Central memory CD4-positive, alpha-beta T cell (primary cell): ENCODE data around the gene P3H3.
A peak's percentile ranks its signal among the peaks of the same experiment; 100 is the strongest.

ENCODE experiments used
- DNase-seq: peaks from one replicate; pipeline ENCODE4 v3.0.0; 2022
- total RNA-seq, 3 experiments: gene quantifications; one replicate each; lab custom pipeline; 2026; lab: John Stamatoyannopoulos, UW

P3H3 gene, protein sequence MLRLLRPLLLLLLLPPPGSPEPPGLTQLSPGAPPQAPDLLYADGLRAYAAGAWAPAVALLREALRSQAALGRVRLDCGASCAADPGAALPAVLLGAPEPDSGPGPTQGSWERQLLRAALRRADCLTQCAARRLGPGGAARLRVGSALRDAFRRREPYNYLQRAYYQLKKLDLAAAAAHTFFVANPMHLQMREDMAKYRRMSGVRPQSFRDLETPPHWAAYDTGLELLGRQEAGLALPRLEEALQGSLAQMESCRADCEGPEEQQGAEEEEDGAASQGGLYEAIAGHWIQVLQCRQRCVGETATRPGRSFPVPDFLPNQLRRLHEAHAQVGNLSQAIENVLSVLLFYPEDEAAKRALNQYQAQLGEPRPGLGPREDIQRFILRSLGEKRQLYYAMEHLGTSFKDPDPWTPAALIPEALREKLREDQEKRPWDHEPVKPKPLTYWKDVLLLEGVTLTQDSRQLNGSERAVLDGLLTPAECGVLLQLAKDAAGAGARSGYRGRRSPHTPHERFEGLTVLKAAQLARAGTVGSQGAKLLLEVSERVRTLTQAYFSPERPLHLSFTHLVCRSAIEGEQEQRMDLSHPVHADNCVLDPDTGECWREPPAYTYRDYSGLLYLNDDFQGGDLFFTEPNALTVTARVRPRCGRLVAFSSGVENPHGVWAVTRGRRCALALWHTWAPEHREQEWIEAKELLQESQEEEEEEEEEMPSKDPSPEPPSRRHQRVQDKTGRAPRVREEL
- total RNA-seq: 0.28 to 2.3 (median 2.2) reads per million in 3 experiments

DNA sequence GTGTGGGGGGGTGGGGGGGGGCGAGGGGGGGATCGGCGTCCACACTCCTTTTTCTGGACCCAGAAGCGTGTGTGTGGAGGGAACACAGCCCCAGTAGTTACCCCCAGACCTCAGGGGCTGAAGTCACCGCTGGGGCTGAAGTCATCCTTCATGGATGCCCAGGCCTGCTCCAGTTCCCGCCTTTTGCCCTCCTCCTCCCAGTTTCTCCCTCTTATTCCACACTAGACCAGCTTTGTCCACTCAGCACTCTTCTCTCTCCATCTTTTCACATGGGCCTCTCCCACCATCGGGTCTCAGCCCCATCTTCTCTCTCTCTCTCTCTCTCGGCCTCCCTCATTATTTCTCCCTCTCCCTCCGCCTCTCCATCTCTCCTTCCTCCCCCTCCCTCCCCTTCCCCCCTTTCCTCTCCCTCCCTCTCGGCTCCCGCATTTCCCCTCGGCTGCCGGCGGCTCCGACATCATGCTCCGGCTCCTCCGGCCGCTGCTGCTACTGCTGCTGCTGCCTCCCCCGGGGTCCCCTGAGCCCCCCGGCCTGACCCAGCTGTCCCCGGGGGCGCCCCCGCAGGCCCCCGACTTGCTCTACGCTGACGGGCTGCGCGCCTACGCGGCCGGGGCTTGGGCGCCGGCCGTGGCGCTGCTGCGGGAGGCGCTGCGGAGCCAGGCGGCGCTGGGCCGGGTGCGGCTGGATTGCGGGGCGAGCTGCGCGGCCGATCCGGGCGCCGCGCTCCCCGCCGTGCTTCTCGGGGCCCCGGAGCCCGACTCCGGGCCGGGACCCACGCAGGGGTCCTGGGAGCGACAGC, at the start of gene P3H3:
Gene P3H3, plus strand, starts transcription at position 426 of the 799 bp plus-strand sequence. Its CDS starts 34 bp downstream, at position 460.
- peak; percentile 19 for DNase-seq

DNA sequence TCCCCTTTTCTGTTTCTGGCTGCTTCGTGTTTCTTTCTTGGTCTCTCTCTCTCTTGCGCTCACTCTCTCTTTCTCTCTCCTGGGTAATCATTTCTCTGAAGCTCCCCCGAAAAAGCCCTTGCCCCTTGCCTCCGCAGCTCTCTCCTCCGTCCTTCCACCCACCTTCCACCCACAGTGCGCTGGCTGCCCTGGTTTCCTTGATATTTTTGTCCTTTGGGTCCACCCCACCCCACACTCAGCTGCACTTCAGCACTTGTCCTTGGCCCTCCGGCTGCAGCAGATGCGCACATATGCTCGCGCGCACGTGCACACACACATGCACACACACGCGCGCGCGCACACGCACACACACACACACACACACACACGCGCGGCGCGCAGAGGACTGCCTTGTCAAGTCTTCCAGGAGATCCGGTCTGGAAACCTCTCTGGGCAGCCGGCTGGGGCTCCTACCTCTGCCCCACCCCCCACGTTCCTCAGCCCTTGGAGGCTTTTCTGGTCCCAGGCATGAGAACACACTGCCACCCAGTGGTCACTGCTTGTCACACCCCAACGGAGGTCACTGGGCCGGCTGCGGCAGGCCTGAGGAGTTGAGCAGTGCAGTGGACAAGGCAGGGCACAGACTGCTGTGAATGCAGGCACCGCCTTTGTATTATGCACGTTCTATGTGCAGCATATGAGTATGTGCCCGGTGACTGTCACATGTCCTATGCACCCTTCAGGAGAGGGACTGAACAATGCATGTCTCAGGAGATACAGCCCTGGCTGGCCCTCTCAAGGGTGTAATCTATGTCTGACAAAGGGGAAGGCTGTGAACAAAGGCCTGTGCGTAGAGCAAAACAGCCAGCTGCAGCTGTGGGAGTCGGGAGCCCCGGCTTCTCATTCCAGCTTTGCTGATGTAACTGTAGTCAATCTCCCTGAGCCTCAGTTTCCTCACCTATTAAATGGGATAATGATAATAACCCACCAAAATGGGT, 49.3 kb upstream of the P3H3 start:
- peak; percentile 81 for DNase-seq

DNA sequence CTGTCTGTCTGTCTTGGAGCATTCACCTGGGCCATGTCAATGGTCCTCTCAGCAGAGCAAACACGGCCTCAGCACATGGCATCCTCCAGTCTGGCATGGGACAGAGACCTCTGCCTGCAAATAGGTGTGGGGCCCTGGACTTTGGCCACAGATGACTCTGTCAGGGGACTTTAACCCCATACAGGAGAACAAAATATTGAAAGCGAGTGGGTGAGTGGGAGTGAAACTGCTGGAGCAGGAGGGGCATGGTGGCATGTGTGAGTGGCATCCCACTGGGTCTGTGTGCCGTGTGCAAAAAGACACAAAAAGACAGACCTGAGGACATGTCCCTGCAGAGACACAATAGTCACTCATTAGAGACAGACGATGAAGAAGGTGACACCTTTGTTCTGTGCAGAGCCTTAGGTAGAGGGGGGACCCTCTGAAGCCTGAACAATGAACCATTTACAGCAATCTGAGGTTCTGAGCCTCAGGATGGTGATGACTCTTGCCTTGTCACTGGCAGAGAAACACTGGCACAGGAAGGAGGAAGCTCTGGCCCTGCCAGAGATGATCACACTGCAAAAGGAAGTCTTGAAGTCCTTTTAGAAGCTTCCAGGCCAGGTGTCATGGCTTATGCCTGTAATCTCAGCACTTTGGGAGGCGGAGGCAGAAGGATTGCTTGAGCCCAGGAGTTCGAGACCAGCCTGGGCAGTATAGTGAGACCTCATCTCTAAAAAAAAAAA, 48.3 kb upstream of the P3H3 start:
- no peak for DNase-seq

DNA sequence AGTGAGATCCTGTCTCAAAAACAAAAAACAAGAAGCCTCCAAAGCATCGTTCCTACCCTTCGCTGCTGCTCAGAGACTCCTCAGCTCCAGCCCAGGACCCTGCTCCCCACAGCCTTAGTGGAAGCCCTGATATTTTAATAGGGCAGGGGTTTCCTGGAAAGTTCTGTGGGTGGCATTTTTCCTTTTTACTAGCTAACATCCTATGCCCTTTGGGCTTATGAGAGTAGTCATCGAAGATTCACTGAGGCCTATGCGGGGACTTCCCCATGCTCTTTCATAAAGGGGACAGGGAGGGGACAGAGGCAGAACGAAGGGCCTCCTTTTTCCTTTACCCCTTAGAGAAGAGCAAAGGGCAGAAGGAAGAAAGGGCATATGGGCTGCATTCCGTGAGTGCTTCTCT, 47.6 kb upstream of the P3H3 start:
- no peak for DNase-seq

DNA sequence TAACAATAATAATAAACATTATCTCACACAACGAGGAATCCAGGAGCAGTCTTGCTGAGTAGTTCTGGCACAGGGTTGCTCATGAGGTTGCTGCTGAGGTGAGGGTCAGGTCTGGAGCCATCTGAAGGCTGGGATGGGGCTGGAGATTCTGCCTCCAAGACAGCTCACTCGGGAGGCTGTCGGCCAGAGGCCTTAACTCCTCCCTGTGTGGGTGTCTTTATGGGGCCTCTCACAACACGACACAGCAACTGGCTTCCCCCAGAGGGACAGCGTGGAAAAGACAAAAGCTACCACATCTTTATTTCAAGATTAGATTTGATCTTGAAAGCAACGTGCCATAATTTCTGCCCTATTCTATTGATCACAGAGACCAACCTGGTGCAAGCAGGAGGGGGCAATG, 46.1 kb upstream of the P3H3 start:
- no peak for DNase-seq

DNA sequence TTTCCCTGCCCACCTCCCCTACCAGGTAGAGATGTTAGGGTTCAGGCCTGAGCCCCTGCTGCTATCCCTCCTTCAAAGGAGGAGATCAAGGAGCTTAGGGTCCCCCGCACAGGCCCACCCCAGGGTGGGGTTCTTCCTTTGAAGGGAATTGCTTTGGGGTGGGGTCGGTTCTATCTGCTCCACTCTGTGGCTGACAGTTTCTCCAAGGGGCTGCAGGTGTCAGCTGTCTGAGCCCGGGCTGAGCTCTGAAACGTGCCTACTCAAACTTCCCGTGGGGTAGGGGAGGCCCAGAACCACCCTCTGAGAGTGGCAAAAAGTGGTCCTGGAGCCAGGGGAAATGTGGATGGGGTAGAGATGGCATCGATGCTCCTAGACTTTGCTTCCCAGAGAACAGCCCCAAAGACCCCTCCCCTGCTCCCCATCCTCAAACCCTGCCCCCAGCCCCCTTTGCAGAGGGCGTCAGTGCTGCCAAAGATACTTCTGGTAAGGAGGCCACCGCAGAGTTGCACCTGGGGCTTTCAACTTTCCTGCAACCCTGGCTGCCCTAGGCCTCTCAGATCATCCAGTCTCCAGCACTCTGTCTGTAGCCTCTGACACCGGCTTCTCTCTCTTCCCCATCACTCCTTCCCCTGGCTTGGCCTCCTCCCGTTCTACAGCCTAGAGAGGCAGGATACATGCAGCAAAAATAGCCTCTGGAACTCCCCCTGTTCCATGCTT, 45.2 kb upstream of the P3H3 start:
- DNase-seq: no peak

DNA sequence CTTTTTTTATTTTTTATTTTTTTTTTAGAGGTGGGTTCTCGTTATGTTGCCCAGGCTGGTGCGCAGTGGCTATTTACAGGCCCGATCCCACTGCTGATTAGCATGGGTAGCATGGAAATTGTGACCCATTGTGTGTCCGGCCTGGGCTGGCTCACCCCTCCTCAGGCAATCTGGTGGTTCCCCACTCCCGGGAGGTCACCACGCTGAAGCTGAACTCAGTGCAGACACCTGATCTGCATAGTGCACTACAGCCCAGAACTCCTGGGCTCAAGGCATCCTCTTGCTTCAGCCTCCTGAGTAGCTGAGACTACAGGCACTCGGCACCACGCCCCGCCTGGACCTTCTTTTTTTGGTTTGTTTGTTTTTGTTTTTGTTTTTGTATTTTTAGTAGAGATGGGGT, 44.4 kb upstream of the P3H3 start:
- DNase-seq: no peak

DNA sequence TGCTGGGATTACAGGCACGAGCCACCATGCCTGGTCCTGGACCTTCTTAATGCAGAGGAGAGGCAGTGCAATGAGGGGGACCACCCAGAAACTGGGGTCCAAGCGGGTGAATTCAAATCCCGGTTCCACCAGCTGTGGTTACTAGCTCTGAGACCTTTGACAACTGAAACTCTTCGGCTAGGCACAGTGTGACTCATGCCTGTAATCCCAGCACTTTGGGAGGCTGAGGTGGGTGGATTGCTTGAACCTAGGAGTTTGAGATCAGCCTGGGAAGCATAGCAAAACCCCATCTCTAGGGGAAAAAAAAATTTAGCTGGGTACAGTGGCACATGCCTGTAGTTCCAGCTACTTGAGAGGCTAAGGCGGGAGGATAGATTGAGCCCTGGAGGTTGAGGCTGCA, 43.9 kb upstream of the P3H3 start:
- no peak for DNase-seq

DNA sequence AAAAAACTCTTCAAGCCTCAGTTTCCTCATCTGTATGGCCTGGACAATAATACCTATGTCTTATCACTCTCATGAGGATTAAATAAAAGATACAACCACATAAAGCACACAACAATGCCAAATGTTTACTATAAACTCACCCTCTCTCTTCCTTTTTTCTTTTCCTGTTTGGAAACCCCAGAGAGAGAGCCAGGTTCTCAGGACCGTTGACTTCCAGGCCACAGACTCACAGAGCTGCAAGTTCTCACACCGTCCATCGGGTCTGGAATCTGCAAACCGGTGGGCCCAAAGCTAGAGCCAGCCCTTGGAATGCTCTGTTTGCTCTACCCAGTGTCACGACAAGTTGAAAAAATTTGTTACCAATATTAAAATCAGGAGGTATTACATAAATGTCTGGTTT, 43.4 kb upstream of the P3H3 start:
- no peak for DNase-seq

DNA sequence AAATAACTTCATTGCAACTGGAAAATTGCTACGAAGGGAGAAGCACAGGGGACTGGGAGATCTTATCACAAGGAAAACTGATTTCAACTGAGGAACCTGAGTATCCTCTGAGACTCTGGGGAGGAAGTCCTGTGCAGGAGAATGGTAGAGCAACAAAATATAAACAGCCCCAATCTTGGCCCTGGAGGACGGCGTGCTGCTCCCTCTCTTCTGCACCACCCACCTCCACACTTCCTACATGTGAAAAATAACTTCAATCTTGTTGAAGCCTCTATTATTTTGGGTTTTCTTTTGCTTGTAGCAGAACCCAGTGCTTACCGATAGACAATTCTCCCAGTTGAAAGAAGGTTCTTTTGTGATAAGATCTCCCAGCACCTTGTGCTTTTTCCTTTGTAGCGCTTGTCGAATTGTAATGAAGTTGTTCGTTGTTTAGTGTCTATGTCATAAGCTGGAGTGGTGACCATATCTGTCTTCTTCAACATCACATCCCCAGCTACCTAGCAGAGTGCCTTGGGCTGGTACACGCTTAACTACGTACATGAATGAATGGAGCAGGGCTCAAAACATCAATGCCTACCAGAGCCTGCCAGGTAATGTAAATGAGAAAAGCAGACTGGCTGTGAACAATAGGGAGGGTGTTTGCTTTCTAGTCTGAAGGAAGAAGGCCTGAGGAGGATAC, 41.7 kb upstream of the P3H3 start:
- DNase-seq: peak; percentile 72

DNA sequence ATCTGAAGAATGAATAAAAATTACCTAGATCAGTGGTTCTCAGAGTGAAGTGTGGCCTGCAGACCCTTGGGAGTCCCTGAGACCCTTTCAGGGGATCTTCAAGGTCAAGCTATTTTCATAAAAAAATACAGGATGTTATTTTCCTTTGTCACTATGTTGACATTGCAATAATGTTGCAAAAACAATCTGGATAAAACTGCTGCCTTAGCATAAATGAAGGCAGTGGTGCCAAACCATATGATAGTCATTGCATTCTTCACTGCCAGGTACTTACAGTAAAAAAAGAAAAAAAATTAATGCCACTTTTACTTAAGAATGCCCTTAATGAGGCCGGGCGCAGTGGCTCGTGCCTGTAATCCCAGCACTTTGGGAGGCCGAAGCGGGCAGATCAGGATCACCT, 40.9 kb upstream of the P3H3 start:
- no peak for DNase-seq

DNA sequence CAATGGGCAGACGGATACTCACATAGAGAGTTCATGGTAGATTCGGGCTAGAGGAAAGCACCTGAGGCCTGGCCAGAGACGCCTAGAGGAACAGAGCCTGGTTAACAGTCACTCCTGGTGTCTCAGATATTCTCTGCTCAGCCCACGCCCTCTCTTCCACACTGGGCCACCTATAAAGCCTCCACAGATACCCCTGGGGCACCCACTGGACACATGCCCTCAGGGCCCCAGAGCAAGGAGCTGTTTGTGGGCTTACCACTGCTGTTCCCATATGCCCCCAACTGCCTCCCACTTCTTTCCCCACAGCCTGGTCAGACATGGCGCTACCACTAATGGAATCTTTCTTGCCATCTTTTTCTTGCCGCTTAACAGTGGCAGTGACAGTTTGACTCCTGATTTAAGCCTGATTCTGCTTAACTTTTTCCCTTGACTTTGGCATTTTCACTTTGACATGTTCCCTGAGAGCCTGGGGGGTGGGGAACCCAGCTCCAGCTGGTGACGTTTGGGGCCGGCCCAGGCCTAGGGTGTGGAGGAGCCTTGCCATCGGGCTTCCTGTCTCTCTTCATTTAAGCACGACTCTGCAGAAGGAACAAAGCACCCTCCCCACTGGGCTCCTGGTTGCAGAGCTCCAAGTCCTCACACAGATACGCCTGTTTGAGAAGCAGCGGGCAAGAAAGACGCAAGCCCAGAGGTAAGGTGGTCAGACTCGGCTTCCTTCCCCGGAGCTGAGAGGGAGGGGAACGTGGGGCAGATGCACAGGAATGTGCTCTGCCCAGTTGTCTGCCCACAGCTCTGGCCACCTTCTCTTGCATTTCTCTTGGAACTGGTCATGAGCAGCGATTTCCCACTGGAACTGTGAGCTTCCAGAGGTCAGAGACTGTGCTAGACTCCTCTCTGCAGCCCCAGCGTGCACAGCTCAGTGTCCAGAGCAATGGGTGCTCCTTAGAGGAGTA, 39.0 kb upstream of the P3H3 start, which contains the start of gene CD4:
Gene CD4, plus strand, starts transcription at position 557 of the 953 bp plus-strand sequence. CDS start 10,611 bp downstream, outside the sequence.
- DNase-seq: peak; percentile 77

DNA sequence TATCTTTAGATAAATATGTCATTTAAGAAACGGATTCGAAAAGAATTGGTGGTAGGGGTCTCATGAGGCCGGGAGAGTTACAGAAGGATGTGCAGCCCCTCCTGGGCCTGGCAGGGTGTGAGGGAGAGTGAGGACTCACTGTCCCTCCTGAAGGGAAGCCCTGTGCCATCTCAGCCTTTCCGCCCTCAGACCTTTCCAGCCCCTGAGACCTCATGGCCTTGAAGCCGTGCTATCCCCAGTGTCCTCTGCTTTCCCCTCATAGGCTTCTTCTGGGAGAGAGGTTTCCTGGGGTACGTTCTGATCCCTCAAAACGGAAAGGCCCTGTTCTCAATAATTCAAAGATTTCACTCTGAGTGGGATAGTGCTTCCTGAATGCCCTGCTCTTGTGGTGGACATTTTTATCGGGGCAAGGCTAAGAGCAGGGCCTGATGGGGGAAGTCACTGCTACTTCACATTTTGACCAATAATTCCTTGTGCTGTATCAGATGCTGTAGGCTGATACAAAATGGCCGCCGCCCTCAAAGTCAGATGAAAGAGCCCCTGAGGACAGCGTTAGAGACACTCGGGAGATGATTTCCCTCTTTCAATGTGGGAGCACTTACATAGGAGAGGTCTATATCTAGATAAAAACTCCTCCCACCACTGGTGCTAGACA, 37.6 kb upstream of the P3H3 start:
- DNase-seq: peak; percentile 62

DNA sequence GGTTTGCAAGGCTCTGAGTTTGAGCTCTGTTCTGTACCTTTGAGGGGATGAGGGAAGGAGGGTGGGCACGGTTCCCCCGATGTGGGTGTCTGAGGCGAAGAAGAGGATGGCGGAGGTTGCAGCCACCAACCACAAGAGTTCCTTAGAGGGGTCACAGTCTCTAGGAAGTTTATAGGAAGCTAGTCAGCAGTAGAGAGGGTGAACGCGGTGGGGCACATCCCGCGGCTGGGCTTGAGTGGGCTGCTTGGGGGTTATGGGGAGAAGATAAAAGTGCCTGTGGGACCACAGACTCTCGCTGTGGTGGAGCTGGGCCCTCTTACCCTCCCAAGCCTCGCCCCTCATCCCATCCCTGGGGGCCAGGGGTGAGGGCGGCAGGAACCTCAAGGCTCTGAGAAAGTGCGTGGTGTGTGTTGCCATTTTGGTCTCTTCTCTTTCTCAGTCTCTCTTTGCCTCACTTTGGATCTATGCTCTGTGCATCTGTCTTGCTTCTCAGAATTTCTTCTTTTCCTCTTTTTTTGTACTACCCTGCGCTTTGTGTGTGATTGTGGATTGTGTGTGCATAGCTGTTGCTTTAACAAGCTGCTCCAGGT, 36.2 kb upstream of the P3H3 start:
- no peak for DNase-seq

DNA sequence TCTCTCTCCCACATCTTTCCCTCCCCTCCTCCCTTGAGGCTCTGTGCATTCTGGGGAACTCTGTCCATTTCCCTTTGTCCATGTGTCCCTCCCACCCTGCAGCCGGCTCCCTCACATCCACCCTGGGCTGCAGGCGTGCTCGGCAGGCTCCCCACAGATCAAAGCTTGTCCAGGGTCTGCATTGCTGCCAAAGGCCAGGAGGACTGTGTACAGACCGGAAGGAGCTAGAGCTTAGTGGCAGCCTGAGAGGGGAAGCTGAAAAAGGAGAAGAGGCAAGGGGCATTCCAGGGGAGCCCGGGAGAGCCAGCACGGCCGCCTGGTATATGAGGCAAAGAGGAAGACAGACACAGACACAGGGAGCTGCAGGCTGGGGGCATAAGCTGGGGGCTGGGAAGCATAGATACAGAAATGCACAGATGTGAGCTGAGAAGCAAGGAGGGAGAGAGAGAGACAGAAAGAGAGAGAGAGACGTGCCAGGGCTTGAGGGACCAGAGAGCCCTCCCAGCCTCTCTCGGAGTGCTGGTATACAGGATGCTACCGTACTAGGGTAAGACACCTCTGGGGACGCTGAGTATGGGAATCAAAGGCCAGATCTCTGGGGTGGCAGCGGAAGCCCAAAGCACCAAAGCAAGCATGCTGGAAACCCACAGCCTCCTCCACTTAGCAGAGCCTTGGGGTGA, 35.5 kb upstream of the P3H3 start:
- DNase-seq: peak; percentile 66

DNA sequence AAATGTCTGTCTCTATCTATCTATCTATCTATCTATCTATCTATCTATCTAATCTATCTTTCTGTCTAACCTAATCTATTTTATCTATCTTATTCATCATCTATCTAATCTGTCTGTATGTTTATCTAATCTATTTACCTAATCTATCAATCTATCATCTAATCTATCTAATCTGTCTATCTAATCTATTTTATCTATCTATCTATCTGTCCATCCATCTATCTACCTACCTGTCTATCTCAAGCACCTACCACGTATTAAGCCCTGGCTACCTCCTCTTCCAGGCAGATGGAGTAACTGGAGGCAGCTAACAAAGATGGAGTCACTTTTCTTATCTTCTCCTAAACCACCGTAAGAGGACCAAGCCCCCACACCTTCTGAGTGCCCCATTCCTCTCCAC, 33.1 kb upstream of the P3H3 start:
- DNase-seq: no peak

DNA sequence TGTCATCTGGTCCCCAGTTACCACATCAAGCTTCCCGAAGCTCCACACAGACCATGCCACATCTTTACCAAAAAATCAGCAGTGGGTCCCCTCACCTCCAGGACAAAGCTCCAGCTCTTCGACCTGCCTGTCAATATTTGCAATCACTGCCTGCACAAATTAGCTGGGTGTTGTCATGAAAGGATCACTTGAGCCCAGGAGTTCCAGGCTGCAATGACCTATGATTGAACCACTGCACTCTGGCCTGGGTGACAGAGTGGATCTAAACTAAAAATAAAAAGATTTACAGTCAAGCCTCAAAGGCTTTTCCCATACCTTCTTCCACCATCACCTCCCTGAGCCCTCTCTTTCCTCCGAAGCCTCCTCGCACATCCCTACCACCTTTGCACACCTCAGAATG, 31.6 kb upstream of the P3H3 start:
- DNase-seq: no peak
